ENCODE data around the gene LONRF3.

LONRF3 gene

GRCh38 chrX:118976599-118977340 lies 2.4 kb downstream of the LONRF3 start:
- H3K27ac ChIP-seq = peak overlapping the region; percentile 78 to 92
- intact Hi-C loops (cut with DNase I; ENCODE audit: low total_unique reads) = loop anchor here (10.0 kb wide), 1 partner anchor 122 kb away; no protein-coding TSS in a partner anchor
- DNase-seq = peak; percentile 29 to 79

GRCh38 chrX:118977424-118977823 lies 3.0 kb downstream of the LONRF3 start:
- no peak for TF ChIP-seq CTCF (IDR thresholded peaks at IDR 0.05)
- H3K9me3 ChIP-seq = no peaks in the 10 kb centered on the region
- no peaks in the 10 kb centered on the region for H3K27me3 ChIP-seq
- peak overlapping the region; percentile 78 to 92 for H3K27ac ChIP-seq
- no peak for DNase-seq
- H3K36me3 ChIP-seq = peaks cover 0 to 8% (median 0%) of the 10 kb centered on the region in 3 donors
- intact Hi-C loops (cut with DNase I; ENCODE audit: low total_unique reads) = loop anchor here (10.0 kb wide), 1 partner anchor 123 kb away; no protein-coding TSS in a partner anchor
- H3K4me3 ChIP-seq = no peak overlapping the region
- peaks cover 0 to 11% (median 4%) of the 10 kb centered on the region in 4 donors for H3K4me1 ChIP-seq

More at GRCh38 chrX:118976599-118977340, 2.4 kb downstream of the LONRF3 start:
- Histone ChIP-seq H3K4me3 (peak overlapping the region; percentile 71 to 76), H3K9me3 (no peaks in the 10 kb centered on the region), H3K27me3 (no peaks in the 10 kb centered on the region), H3K4me1 (peaks cover 0 to 11% (median 4%) of the 10 kb centered on the region in 4 donors), H3K36me3 (peaks cover 0 to 6% (median 0%) of the 10 kb centered on the region in 3 donors)
- TF ChIP-seq CTCF (IDR thresholded peaks at IDR 0.05) = no peak

GRCh38 chrX:118978451-118978850 lies 4.0 kb downstream of the LONRF3 start:
- Histone ChIP-seq H3K27ac (no peak overlapping the region), H3K9me3 (no peaks in the 10 kb centered on the region), H3K4me1 (peaks cover 0 to 11% (median 4%) of the 10 kb centered on the region in 4 donors), H3K27me3 (no peaks in the 10 kb centered on the region), H3K4me3 (no peak overlapping the region), H3K36me3 (peaks cover 0 to 8% (median 0%) of the 10 kb centered on the region in 3 donors)
- no peak for DNase-seq
- no peak for TF ChIP-seq CTCF (IDR thresholded peaks at IDR 0.05)
- intact Hi-C loops (cut with DNase I; ENCODE audit: low total_unique reads) = loop anchor here (10.0 kb wide), 1 partner anchor 124 kb away; no protein-coding TSS in a partner anchor

GRCh38 chrX:118980761-118981160 lies 6.3 kb downstream of the LONRF3 start:
- no peaks in the 10 kb centered on the region for H3K9me3 ChIP-seq
- TF ChIP-seq CTCF (IDR thresholded peaks at IDR 0.05) = no peak
- DNase-seq = no peak
- peaks cover 0 to 7% (median 0%) of the 10 kb centered on the region in 4 donors for H3K4me1 ChIP-seq
- H3K27me3 ChIP-seq = no peaks in the 10 kb centered on the region
- H3K36me3 ChIP-seq = peaks cover 0 to 8% (median 0%) of the 10 kb centered on the region in 3 donors
- H3K4me3 ChIP-seq = no peak overlapping the region
- intact Hi-C loops (cut with DNase I; ENCODE audit: low total_unique reads) = no loop called here
- no peak overlapping the region for H3K27ac ChIP-seq

- no peak for TF ChIP-seq CTCF (IDR thresholded peaks at IDR 0.05)
- DNase-seq = no peak
- Histone ChIP-seq H3K4me1 (no peaks in the 10 kb centered on the region), H3K36me3 (peaks cover 0 to 16% (median 0%) of the 10 kb centered on the region in 3 donors), H3K9me3 (no peaks in the 10 kb centered on the region), H3K27me3 (no peaks in the 10 kb centered on the region), H3K4me3 (no peak overlapping the region), H3K27ac (no peak overlapping the region)
- intact Hi-C loops (cut with DNase I; ENCODE audit: low total_unique reads) = no loop called here
These were observed 9.1 kb downstream of the LONRF3 start for GRCh38 chrX:118983513-118983912.
